SU-DHL-6 (cell line): ENCODE data around the gene COL25A1.

ENCODE experiments used
- H2AFZ ChIP-seq: fragments of 200-600 bp; sonication (generic); 2 replicates; pipeline ENCODE4 v1.6.1; 2014; ENCODE audit warnings: low read depth, mild to moderate bottlenecking, moderate library complexity, mixed read lengths, antibody characterized with exemption, low read length; ENCODE audit not compliant: severe bottlenecking
- H3F3A ChIP-seq: fragments of 200-600 bp; shearing (Covaris generic); 2 replicates; pipeline ENCODE4 v1.6.0; 2016; ENCODE audit warnings: antibody characterized with exemption, mild to moderate bottlenecking; ENCODE audit not compliant: insufficient read depth
- H3K27ac ChIP-seq: fragments of 200-600 bp; sonication (generic); 2 replicates; pipeline ENCODE4 v1.5.1; 2016; ENCODE audit warnings: low read depth, mild to moderate bottlenecking, low read length, moderate library complexity, mixed read lengths
- H3K27me3 ChIP-seq: fragments of 200-600 bp; sonication (generic), shearing (Covaris generic); 2 replicates; pipeline ENCODE4 v1.6.0; 2014; ENCODE audit warnings: mild to moderate bottlenecking, low read length
- H3K36me3 ChIP-seq: fragments of 200-600 bp; sonication (generic); 2 replicates; pipeline ENCODE4 v1.6.1; 2014; ENCODE audit warnings: mild to moderate bottlenecking, low read length, mixed read lengths
- H3K4me2 ChIP-seq: fragments of 300-600, 200-600 bp; shearing (Covaris generic), sonication (generic); 2 replicates; pipeline ENCODE4 v1.6.0; 2014; ENCODE audit warnings: low read length, low read depth, mild to moderate bottlenecking; ENCODE audit not compliant: poor library complexity, severe bottlenecking
- H3K4me3 ChIP-seq: fragments of 200-600 bp; sonication (generic); 2 replicates; pipeline ENCODE4 v1.5.1; 2014; ENCODE audit warnings: antibody characterized with exemption, low read length, mild to moderate bottlenecking, mixed read lengths; ENCODE audit not compliant: insufficient read depth, poor library complexity, severe bottlenecking
- H3K79me2 ChIP-seq: fragments of 200-600 bp; sonication (generic); 2 replicates; pipeline ENCODE4 v1.6.1; 2014; ENCODE audit warnings: mild to moderate bottlenecking, low read length, moderate library complexity; ENCODE audit not compliant: insufficient read depth
- H3K9ac ChIP-seq: fragments of 200-600 bp; sonication (generic); 2 replicates; pipeline ENCODE4 v1.7.0; 2014; ENCODE audit warnings: mild to moderate bottlenecking, low read length
- H3K9me2 ChIP-seq: fragments of 200-600 bp; sonication (generic); replicated peaks from 2 replicates; pipeline ENCODE4 v1.6.1; 2014; ENCODE audit warnings: low read length; ENCODE audit not compliant: insufficient read depth
- H3K9me3 ChIP-seq: fragments of 200-600 bp; sonication (generic); 2 replicates; pipeline ENCODE4 v1.6.1; 2014; ENCODE audit warnings: low read length, mixed read lengths; ENCODE audit not compliant: insufficient read depth
- H4K20me1 ChIP-seq: fragments of 200-600 bp; sonication (generic); 2 replicates; pipeline ENCODE4 v1.6.1; 2014; ENCODE audit warnings: low read depth, mild to moderate bottlenecking, antibody characterized with exemption, low read length, moderate library complexity, mixed read lengths
- CTCF ChIP-seq: fragments of 200-600 bp; sonication (generic); IDR thresholded peaks from one replicate; pipeline ENCODE4 v1.5.1; 2017; ENCODE audit warnings: antibody characterized with exemption, mild to moderate bottlenecking, low read length, moderate library complexity; ENCODE audit not compliant: insufficient read depth, poor library complexity, severe bottlenecking
- EZH2phosphoT487 ChIP-seq: fragments of 200-600 bp; sonication (generic), shearing (Covaris generic); conservative IDR thresholded peaks from 2 replicates; pipeline ENCODE4 v1.6.1; 2018; ENCODE audit warnings: mild to moderate bottlenecking, antibody characterized with exemption, low read length, moderate library complexity, mixed read lengths

COL25A1 gene

GRCh38 chr4:109040441-109040840 lies 262.0 kb downstream of the COL25A1 start:
- Histone ChIP-seq H2AFZ (no peak overlapping the region), H3K79me2 (no peaks in the 10 kb centered on the region), H3K9ac (no peak overlapping the region), H3K27ac (no peak overlapping the region), H3K9me3 (no peaks in the 10 kb centered on the region), H3K4me2 (no peak overlapping the region), H4K20me1 (no peaks in the 10 kb centered on the region), H3K4me3 (no peak overlapping the region), H3K9me2 (no peaks in the 10 kb centered on the region), H3K36me3 (no peaks in the 10 kb centered on the region), H3F3A (no peaks in the 10 kb centered on the region), H3K27me3 (no peaks in the 10 kb centered on the region)
- TF ChIP-seq CTCF = no peak
- TF ChIP-seq EZH2phosphoT487 = no peak

- Histone ChIP-seq H3K9me3 (no peaks in the 10 kb centered on the region), H3K27me3 (no peaks in the 10 kb centered on the region), H2AFZ (no peak overlapping the region), H3K4me3 (no peak overlapping the region), H3K4me2 (no peak overlapping the region), H3K27ac (no peak overlapping the region), H3K9ac (no peak overlapping the region), H3F3A (no peaks in the 10 kb centered on the region), H3K36me3 (no peaks in the 10 kb centered on the region), H4K20me1 (no peaks in the 10 kb centered on the region), H3K9me2 (no peaks in the 10 kb centered on the region), H3K79me2 (no peaks in the 10 kb centered on the region)
- TF ChIP-seq EZH2phosphoT487 (no peak), CTCF (no peak)
Measured at GRCh38 chr4:109037026-109037425, 265.4 kb downstream of the COL25A1 start.

GRCh38 chr4:109033993-109034392 lies 268.5 kb downstream of the COL25A1 start:
- Histone ChIP-seq H3K9me2 (no peaks in the 10 kb centered on the region), H2AFZ (no peak overlapping the region), H3K9me3 (no peaks in the 10 kb centered on the region), H3K4me2 (no peak overlapping the region), H3F3A (no peaks in the 10 kb centered on the region), H3K27ac (no peak overlapping the region), H3K79me2 (no peaks in the 10 kb centered on the region), H3K4me3 (no peak overlapping the region), H3K27me3 (no peaks in the 10 kb centered on the region), H4K20me1 (no peaks in the 10 kb centered on the region), H3K9ac (no peak overlapping the region), H3K36me3 (no peaks in the 10 kb centered on the region)
- no peak for TF ChIP-seq CTCF
- TF ChIP-seq EZH2phosphoT487 = no peak
